Astrocyte of the spinal cord (primary cell): ENCODE results near the gene AADAC.
"Not testable (repeated sequence)": the region's sequence is repeated elsewhere in the genome, so short reads cannot be mapped to it uniquely, and the experiment has no call there.

ENCODE experiments used
- DNase-seq: peaks from one replicate; pipeline ENCODE4 v3.0.0; 2011; ENCODE audit warnings: low read depth, low spot score
- H3K4me3 ChIP-seq: 2 replicates; pipeline ENCODE4 v1.5.1; 2011; ENCODE audit warnings: low read depth, mild to moderate bottlenecking, low read length, moderate library complexity
- in situ Hi-C: cut with HindIII; loops from 2 replicates; pipeline ENCODE4 v1.10.0; 2017; ENCODE audit warnings: low sequenced_read_pairs
- TF ChIP-seq, protein P1 (sequence below): IDR thresholded peaks from 2 replicates; pipeline ENCODE4 v1.5.1; 2012; ENCODE audit warnings: low read depth, mild to moderate bottlenecking, low read length, inconsistent platforms

Gene AADAC

DNA sequence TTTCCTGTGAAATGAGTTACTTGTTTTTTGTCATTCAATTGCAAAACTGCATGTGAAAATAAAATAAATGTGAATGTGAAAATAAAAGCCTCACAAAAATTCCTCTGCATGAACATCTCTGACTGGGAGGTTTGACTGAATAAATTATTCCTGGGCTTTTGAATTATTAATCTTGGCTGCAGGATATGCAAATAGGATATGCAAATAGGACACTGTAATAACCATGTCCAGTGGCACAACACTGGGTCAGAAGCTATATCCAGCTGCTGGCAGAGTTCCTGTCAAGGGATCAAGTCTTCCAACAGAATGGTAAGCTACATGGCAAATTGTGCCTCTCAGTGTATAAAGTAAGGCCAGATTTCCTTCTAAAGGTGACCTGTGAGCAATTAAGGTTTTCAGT is 59.5 kb downstream of the AADAC start, which contains the start of gene SUCNR1:
TSS of gene SUCNR1 (plus strand) at position 246 of the 400 bp plus-strand sequence. CDS start 6,250 bp downstream, outside the sequence.
- in situ Hi-C loops, result no loop called here
- no peak within 1 kb of the TSS for H3K4me3 ChIP-seq
- no peak for DNase-seq
- TF ChIP-seq, protein P1, sequence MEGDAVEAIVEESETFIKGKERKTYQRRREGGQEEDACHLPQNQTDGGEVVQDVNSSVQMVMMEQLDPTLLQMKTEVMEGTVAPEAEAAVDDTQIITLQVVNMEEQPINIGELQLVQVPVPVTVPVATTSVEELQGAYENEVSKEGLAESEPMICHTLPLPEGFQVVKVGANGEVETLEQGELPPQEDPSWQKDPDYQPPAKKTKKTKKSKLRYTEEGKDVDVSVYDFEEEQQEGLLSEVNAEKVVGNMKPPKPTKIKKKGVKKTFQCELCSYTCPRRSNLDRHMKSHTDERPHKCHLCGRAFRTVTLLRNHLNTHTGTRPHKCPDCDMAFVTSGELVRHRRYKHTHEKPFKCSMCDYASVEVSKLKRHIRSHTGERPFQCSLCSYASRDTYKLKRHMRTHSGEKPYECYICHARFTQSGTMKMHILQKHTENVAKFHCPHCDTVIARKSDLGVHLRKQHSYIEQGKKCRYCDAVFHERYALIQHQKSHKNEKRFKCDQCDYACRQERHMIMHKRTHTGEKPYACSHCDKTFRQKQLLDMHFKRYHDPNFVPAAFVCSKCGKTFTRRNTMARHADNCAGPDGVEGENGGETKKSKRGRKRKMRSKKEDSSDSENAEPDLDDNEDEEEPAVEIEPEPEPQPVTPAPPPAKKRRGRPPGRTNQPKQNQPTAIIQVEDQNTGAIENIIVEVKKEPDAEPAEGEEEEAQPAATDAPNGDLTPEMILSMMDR, result no peak

DNA sequence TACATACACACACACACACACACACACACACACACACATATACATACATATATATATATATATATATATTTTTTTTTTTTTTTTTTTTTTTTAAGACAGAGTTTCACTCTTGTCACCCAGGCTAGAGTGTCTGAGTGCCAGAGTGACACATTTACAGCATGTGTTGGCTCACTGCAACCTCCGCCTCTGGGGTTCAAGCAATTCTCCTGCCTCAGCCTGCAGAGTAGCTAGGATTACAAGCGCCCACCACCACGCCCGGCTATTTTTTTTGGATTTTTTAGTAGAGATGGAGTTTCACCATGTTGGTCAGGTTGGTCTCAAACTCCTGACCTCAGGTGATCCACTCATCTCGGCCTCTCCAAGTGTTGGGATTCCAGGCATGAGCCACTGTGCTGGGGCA is 60.2 kb downstream of the AADAC start:
- in situ Hi-C loops, DNase-seq, H3K4me3 ChIP-seq: not testable (repeated sequence)

DNA sequence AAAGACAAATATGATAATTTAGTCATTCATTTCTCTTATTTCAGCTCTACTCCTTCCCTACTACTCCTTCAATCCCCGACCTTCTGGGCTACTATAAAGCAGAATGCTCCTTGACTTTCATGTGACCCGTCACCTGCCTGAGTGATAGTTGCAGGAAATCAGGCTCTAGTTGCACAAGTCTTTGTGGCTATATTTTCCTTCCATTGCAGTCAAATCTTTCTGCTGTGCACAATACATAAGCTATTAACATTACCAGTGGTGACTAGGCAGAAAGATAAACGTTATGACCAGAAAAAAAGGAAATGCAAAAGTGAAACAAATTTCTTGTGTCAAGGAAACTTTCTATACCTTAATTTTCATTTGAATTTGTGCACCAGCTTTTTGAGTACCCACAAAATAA is 61.8 kb downstream of the AADAC start:
- in situ Hi-C loops, result no loop called here
- DNase-seq, result no peak
- TF ChIP-seq, protein P1, result no peak
- no peak overlapping the region for H3K4me3 ChIP-seq

DNA sequence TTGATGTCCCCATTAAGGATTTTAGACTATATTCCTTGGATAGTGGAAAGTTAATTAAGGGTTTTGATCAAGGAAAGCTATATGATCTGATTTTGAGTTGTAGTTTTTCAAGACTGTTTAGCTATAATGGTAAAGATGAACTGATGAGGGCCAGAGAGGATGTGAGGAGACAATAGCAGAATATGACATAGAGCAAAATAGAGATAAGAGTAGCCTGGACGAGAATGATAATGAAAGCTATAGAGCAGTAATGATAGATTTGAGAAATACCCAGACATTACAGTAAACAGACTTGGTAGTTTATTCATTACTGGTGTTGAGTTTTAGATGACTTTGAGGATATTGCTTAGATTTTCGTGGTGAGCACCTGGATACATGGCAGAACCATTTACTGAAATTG is 63.4 kb downstream of the AADAC start:
- TF ChIP-seq, protein P1, result no peak
- H3K4me3 ChIP-seq, result no peak overlapping the region
- DNase-seq, result no peak
- in situ Hi-C loops, result no loop called here
